K562 (cell line): ENCODE results near the gene TIMP2. TPM values are rescaled to one million over a fixed set of nuclear protein-coding genes. Genes with fewer than 3 reads are reported as not detected.

Experiments used
- ATAC-seq: fragments of 200-7000 bp; cut with Tn5 transposase; 3 replicates; pipeline ENCODE4 v1.9.1; 2020; ENCODE audit warnings: moderate library complexity
- BruUV-seq: library from RNA; stranded (reverse); fragments of 400-500 nt; replicated peaks from 2 replicates; lab custom pipeline; 2021; lab: Mats Ljungman, UMichigan
- CTCF ChIA-PET: fragments of 300-600 bp; formaldehyde crosslinking; extraction: SDS; loops from one replicate; lab custom pipeline; 2021; ENCODE audit warnings: low intra/inter-chr PET ratio; lab: Yijun Ruan, JAX
- POLR2A ChIA-PET: fragments of 300-600, 350-650 bp; sonication (Branson Sonifier 250); formaldehyde crosslinking; extraction: SDS; loops from one replicate; lab custom pipeline; 2021; ENCODE audit warnings: antibody characterized with exemption, inconsistent platforms; lab: Yijun Ruan, JAX
- DNase-seq, 4 experiments: peaks; one replicate each; pipeline versions ENCODE4 v3.0.0 to v3.0.0-alpha.2; 2011 to 2018; ENCODE audit warnings: low spot score in 3 of 4, mixed read lengths in 3 of 4; ENCODE audit errors: extremely low read depth in 1 of 4
- FAIRE-seq: peaks from 2 replicates; lab custom pipeline; 2011; peaks lifted over from hg19 to GRCh38; lab: Jason Lieb, UNC
- H2AFZ ChIP-seq: 2 replicates; pipeline ENCODE4 v1.6.0; 2011; ENCODE audit warnings: low read depth, low read length, control low read depth, inconsistent platforms
- H3K27ac ChIP-seq: fragments of 200-600 bp; 3 replicates; pipeline ENCODE4 v1.8.0; 2011; ENCODE audit warnings: low read depth, mild to moderate bottlenecking, control low read depth, inconsistent platforms, low read length, moderate library complexity, mixed read lengths; ENCODE audit errors: extremely low read depth
- H3K27me3 ChIP-seq, 2 experiments: fragments of 300-600 bp in 1 of 2; 2 replicates in 1 of 2; 3 replicates in 1 of 2; pipeline versions ENCODE4 v1.6.0 to v1.8.0; 2011; ENCODE audit warnings: inconsistent platforms in 2 of 2, low read length in 2 of 2, mild to moderate bottlenecking in 1 of 2, mixed read lengths in 1 of 2, moderate library complexity in 1 of 2; ENCODE audit not compliant: control insufficient read depth in 2 of 2, insufficient read depth in 2 of 2
- H3K36me3 ChIP-seq: fragments of 300-600 bp; 3 replicates; pipeline ENCODE4 v1.8.0; 2011; ENCODE audit warnings: mild to moderate bottlenecking, low read length, inconsistent platforms; ENCODE audit not compliant: control insufficient read depth, insufficient read depth
- H3K4me1 ChIP-seq, 2 experiments: fragments of 200-600 bp in 1 of 2; replicated peaks in 1 of 2; 2 replicates in 1 of 2; 3 replicates in 1 of 2; pipeline versions ENCODE4 v1.5.1 to v1.8.0; 2011; ENCODE audit warnings: inconsistent platforms in 2 of 2, low read length in 2 of 2, mild to moderate bottlenecking in 1 of 2, mixed read lengths in 1 of 2, moderate library complexity in 1 of 2; ENCODE audit not compliant: control insufficient read depth in 2 of 2, insufficient read depth in 2 of 2
- H3K4me2 ChIP-seq: 2 replicates; pipeline ENCODE4 v1.6.1; 2011; ENCODE audit warnings: low read length, control low read depth, inconsistent platforms, mixed read lengths; ENCODE audit not compliant: insufficient read depth
- H3K4me3 ChIP-seq: fragments of 200-600 bp; sonication (generic), shearing (Covaris generic); 2 replicates; pipeline ENCODE4 v1.5.1; 2016; ENCODE audit warnings: control low read depth, inconsistent platforms
- H3K79me2 ChIP-seq: fragments of 200-600 bp; 3 replicates; pipeline ENCODE4 v1.8.0; 2011; ENCODE audit warnings: low read length, inconsistent platforms; ENCODE audit not compliant: control insufficient read depth, insufficient read depth
- H3K9ac ChIP-seq, 2 experiments: 2 replicates each; pipeline versions ENCODE4 v1.6.0 to v1.6.1; 2011; ENCODE audit warnings: low read depth in 2 of 2, low read length in 2 of 2, control low read depth in 1 of 2, inconsistent platforms in 1 of 2, mild to moderate bottlenecking in 1 of 2, mixed read lengths in 1 of 2; ENCODE audit not compliant: insufficient read depth in 1 of 2
- H3K9me1 ChIP-seq: one replicate; pipeline ENCODE4 v1.6.0; 2011; ENCODE audit warnings: inconsistent platforms, mild to moderate bottlenecking, low read length, moderate library complexity; ENCODE audit not compliant: control insufficient read depth, insufficient read depth
- H3K9me3 ChIP-seq: replicated peaks from 2 replicates; pipeline ENCODE4 v1.5.1; 2011; ENCODE audit warnings: low read depth, low read length, inconsistent platforms; ENCODE audit not compliant: control insufficient read depth, insufficient read depth
- H4K20me1 ChIP-seq: replicated peaks from 2 replicates; pipeline ENCODE4 v1.6.1; 2011; ENCODE audit warnings: low read length, inconsistent platforms, mixed read lengths; ENCODE audit not compliant: control insufficient read depth, insufficient read depth
- ATF1 ChIP-seq, 2 experiments: fragments of 450-650 bp in 1 of 2; IDR thresholded peaks; 2 replicates each; pipeline ENCODE4 v1.6.1; 2016; ENCODE audit warnings: missing compliant biosample characterization in 1 of 2, missing genetic modification characterization in 1 of 2
- ELF4 ChIP-seq: fragments of 450-650 bp; formaldehyde crosslinking; IDR thresholded peaks from 2 replicates; pipeline ENCODE4 v1.4.0; 2022; ENCODE audit warnings: missing genetic modification characterization
- ETV6 ChIP-seq, 3 experiments: fragments of 150-350 bp in 1 of 3; sonication (generic) in 1 of 3; formaldehyde crosslinking in 1 of 3; IDR thresholded peaks; 2 replicates each; pipeline versions ENCODE4 v1.6.1 to v1.8.0; 2014 to 2022; ENCODE audit warnings: borderline replicate concordance in 2 of 3, low read depth in 2 of 3, antibody characterized with exemption in 1 of 3, low read length in 1 of 3, mild to moderate bottlenecking in 1 of 3, missing genetic modification reagents in 1 of 3
- EZH2 ChIP-seq: IDR thresholded peaks from 2 replicates; pipeline ENCODE4 v1.6.1; 2012; ENCODE audit warnings: low read depth, mild to moderate bottlenecking, inconsistent platforms, low read length, borderline replicate concordance
- FOS ChIP-seq: IDR thresholded peaks from 3 replicates; pipeline ENCODE4 v1.6.1; 2011; ENCODE audit not compliant: insufficient read length; ENCODE audit errors: extremely low read depth
- GTF3C2 ChIP-seq: IDR thresholded peaks from 3 replicates; pipeline ENCODE4 v1.6.1; 2011; ENCODE audit warnings: borderline replicate concordance, mild to moderate bottlenecking, moderate library complexity; ENCODE audit not compliant: insufficient read length; ENCODE audit errors: extremely low read depth
- HOXB6 ChIP-seq: fragments of 250-450 bp; sonication (Bioruptor Pico); IDR thresholded peaks from 2 replicates; pipeline ENCODE4 v1.5.1; 2022; ENCODE audit warnings: mild to moderate bottlenecking, borderline replicate concordance
- MED1 ChIP-seq: sonication (generic); formaldehyde crosslinking; IDR thresholded peaks from 2 replicates; pipeline ENCODE4 v1.8.1; 2023; ENCODE audit warnings: missing genetic modification reagents, borderline replicate concordance
- SP2 ChIP-seq: IDR thresholded peaks from 2 replicates; pipeline ENCODE4 v1.6.1; 2011; ENCODE audit warnings: mild to moderate bottlenecking, low read depth, low read length, moderate library complexity; ENCODE audit not compliant: poor library complexity, severe bottlenecking; ENCODE audit errors: extremely low read depth
- TCF7 ChIP-seq: sonication (generic); IDR thresholded peaks from 2 replicates; pipeline ENCODE4 v1.6.1; 2016; ENCODE audit warnings: antibody characterized with exemption, borderline replicate concordance
- ZNF384 ChIP-seq: IDR thresholded peaks from 2 replicates; pipeline ENCODE4 v1.6.1; 2012; ENCODE audit warnings: low read depth, low read length, improper control_type of control experiment
- WGBS: fragments of 100-300 bp; shearing (Covaris generic); methylation state at CpG from one replicate; pipeline ENCODE4 v1.1.6; 2016; ENCODE audit warnings: low coverage, mixed read lengths; ENCODE audit not compliant: insufficient coverage; ENCODE audit errors: missing lambda C conversion rate; 5-methylcytosine and 5-hydroxymethylcytosine counted together
- in situ Hi-C: fragments of 300-500 bp; cut with MboI; formaldehyde crosslinking; loops from 4 replicates; pipeline ENCODE4 v1.15.0; 2018; ENCODE audit warnings: inconsistent platforms, mixed read lengths
- intact Hi-C: fragments of 100-400 bp; cut with micrococcal nuclease; formaldehyde crosslinking; loops from 2 replicates; pipeline ENCODE4 v1.14.2; 2022
- polyA plus RNA-seq, 8 experiments: library from polyadenylated mRNA; depleted of rRNA in 4 of 8; stranded (reverse) in 5 of 8; unstranded in 3 of 8; fragments of >200 nt; fragmentation: Nextera tagmentation in 2 of 8; fragmentation: Illumina TruSeq in 1 of 8; extraction: Ambion mirVana in 2 of 8; extraction: Trizol in 1 of 8; gene quantifications; 2 replicates each; pipeline versions ENCODE4 v1.2.1 to v1.2.3, GENCODE V29; 2011 to 2014; ENCODE audit warnings: inconsistent platforms in 1 of 8, missing spikeins in 1 of 8
- total RNA-seq, 7 experiments: library from RNA; depleted of rRNA in 6 of 7; stranded (reverse); fragments of >200 nt in 6 of 7; fragmentation: Illumina TruSeq in 2 of 7; extraction: Trizol in 2 of 7; gene quantifications; 2 replicates each; pipeline versions ENCODE4 v1.2.1 to v1.2.3, GENCODE V29; 2011 to 2021; ENCODE audit warnings: low replicate concordance in 1 of 7

The TIMP2 gene
- total and polyA plus RNA-seq, 9 of the 15 experiments (the other 6 are each of a cell fraction or from before 2014, with no cell fraction given) = 0.55 TPM; not detected in 8

GRCh38 chr17:78832541-78832810 is 92.7 kb downstream of the TIMP2 start:
- H3K79me2 ChIP-seq = peaks cover 14% of the 10 kb centered on the region
- ATAC-seq (no peak), FAIRE-seq (no peak)
- TF ChIP-seq SP2 (no peak), HOXB6 (CRISPR knock-in tag) (no peak), MED1 (CRISPR knock-in tag) (no peak), ATF1 (CRISPR knock-in tag; IDR thresholded peaks at IDR 0.05) (no peak), ATF1 (tag; IDR thresholded peaks at IDR 0.05) (no peak), GTF3C2 (no peak), ZNF384 (no peak), ELF4 (CRISPR knock-in tag) (no peak), ETV6 (IDR thresholded peaks at IDR 0.05; ENCODE audit: borderline replicate concordance in 1 of 2, low read depth in 2 of 2, low read length in 1 of 2) (no peak), ETV6 (CRISPR knock-in tag; IDR thresholded peaks at IDR 0.05; ENCODE audit: borderline replicate concordance) (no peak), EZH2 (no peak), FOS (no peak), TCF7 (no peak)

More at GRCh38 chr17:78832541-78832810, 92.7 kb downstream of the TIMP2 start:
- H3K9ac ChIP-seq = no peak overlapping the region
- 97% methylated on average over 2 of the region's 2 CpGs for WGBS
- in situ Hi-C loops (no loop called here), intact Hi-C loops (no loop called here)
- H3K9me1 ChIP-seq = no peaks in the 10 kb centered on the region
- CTCF ChIA-PET = no interaction called here
- H3K27ac ChIP-seq = no peak overlapping the region
- no peaks in the 10 kb centered on the region for H3K27me3 ChIP-seq
- H2AFZ ChIP-seq = no peak overlapping the region
- H3K4me2 ChIP-seq = no peak overlapping the region
- no peak for DNase-seq
- H3K4me1 ChIP-seq = no peaks in the 10 kb centered on the region
- H3K4me3 ChIP-seq = no peak overlapping the region
- POLR2A ChIA-PET = no interaction called here
- peaks cover 96% of the 10 kb centered on the region for H3K36me3 ChIP-seq
- no TSS peak for BruUV-seq
- H4K20me1 ChIP-seq = peaks cover 7% of the 10 kb centered on the region; the same call in 1 of the 2 replicates
- H3K9me3 ChIP-seq = no peaks in the 10 kb centered on the region
